K562 (cell line): ENCODE measurements around the gene SLC30A1. TPM values are rescaled to one million over a fixed set of nuclear protein-coding genes. Genes with fewer than 3 reads are reported as not detected.
A peak's percentile ranks its signal among the peaks of the same experiment; 100 is the strongest.

Experiments
- ATF1 ChIP-seq, 2 experiments: fragments of 450-650 bp in 1 of 2; IDR thresholded peaks; 2 replicates each; pipeline ENCODE4 v1.6.1; 2016; ENCODE audit warnings: missing compliant biosample characterization in 1 of 2, missing genetic modification characterization in 1 of 2
- CHAMP1 ChIP-seq: fragments of 450-650 bp; IDR thresholded peaks from 2 replicates; pipeline ENCODE4 v1.6.1; 2016; ENCODE audit warnings: mild to moderate bottlenecking
- E4F1 ChIP-seq: fragments of 250-450 bp; sonication (Bioruptor Pico); IDR thresholded peaks from 2 replicates; pipeline ENCODE4 v1.5.0; 2021; ENCODE audit warnings: mild to moderate bottlenecking, borderline replicate concordance
- FOXM1 ChIP-seq, 2 experiments: fragments of 450-650 bp in 1 of 2; sonication (generic) in 1 of 2; formaldehyde crosslinking in 1 of 2; IDR thresholded peaks; 2 replicates each; pipeline versions ENCODE4 v1.6.1 to v1.9.0; 2017 to 2022; ENCODE audit warnings: low read depth in 2 of 2, mild to moderate bottlenecking in 2 of 2, missing genetic modification reagents in 1 of 2, moderate library complexity in 1 of 2
- GTF2A2 ChIP-seq: IDR thresholded peaks from 2 replicates; pipeline ENCODE4 v1.6.1; 2016; ENCODE audit warnings: mild to moderate bottlenecking, missing genetic modification characterization, missing compliant biosample characterization
- HNRNPK ChIP-seq: fragments of 200-400 bp; formaldehyde crosslinking; IDR thresholded peaks from one replicate; pipeline ENCODE4 v1.6.1; 2018; ENCODE audit warnings: mild to moderate bottlenecking, low read depth, low read length; ENCODE audit not compliant: poor library complexity, severe bottlenecking
- HNRNPL ChIP-seq: fragments of 200-400 bp; formaldehyde crosslinking; IDR thresholded peaks from 2 replicates; pipeline ENCODE4 v1.6.1; 2017; ENCODE audit warnings: low read depth, mild to moderate bottlenecking, low read length
- ID3 ChIP-seq, 2 experiments: fragments of 250-450 bp in 1 of 2; fragments of 450-650 bp in 1 of 2; sonication (Bioruptor Pico) in 1 of 2; IDR thresholded peaks; 2 replicates each; pipeline versions ENCODE4 v1.6.1 to v1.8.0; 2016 to 2021; ENCODE audit warnings: mild to moderate bottlenecking in 2 of 2, moderate library complexity in 2 of 2, missing compliant biosample characterization in 1 of 2, missing genetic modification characterization in 1 of 2
- IRF9 ChIP-seq: fragments of 450-650 bp; IDR thresholded peaks from 2 replicates; pipeline ENCODE4 v1.6.1; 2016; ENCODE audit warnings: missing biosample characterization, missing genetic modification characterization
- KDM1A ChIP-seq, 2 experiments: fragments of 450-650 bp; IDR thresholded peaks; 2 replicates each; pipeline ENCODE4 v1.6.1; 2016; ENCODE audit warnings: mild to moderate bottlenecking in 2 of 2
- MBD2 ChIP-seq: sonication (generic); IDR thresholded peaks from 2 replicates; pipeline ENCODE4 v1.6.1; 2016; ENCODE audit warnings: low read depth, borderline replicate concordance
- MCM5 ChIP-seq: fragments of 450-650 bp; IDR thresholded peaks from 2 replicates; pipeline ENCODE4 v1.6.1; 2016; ENCODE audit warnings: low read depth
- NBN ChIP-seq: fragments of 450-650 bp; IDR thresholded peaks from 2 replicates; pipeline ENCODE4 v1.6.1; 2016; ENCODE audit warnings: low read depth, mild to moderate bottlenecking
- NFE2 ChIP-seq: IDR thresholded peaks from 2 replicates; pipeline ENCODE4 v1.6.1; 2014; ENCODE audit warnings: antibody characterized with exemption, low read depth
- NFIC ChIP-seq: fragments of 450-650 bp; IDR thresholded peaks from 2 replicates; pipeline ENCODE4 v1.6.1; 2017; ENCODE audit warnings: mild to moderate bottlenecking, inconsistent platforms
- NFXL1 ChIP-seq: fragments of 450-650 bp; formaldehyde crosslinking; IDR thresholded peaks from 2 replicates; pipeline ENCODE4 v1.4.0; 2021; ENCODE audit warnings: mild to moderate bottlenecking
- POLR3G ChIP-seq: IDR thresholded peaks from 2 replicates; pipeline ENCODE4 v1.6.1; 2011; ENCODE audit not compliant: insufficient read length, insufficient replicate concordance; ENCODE audit errors: extremely low read depth
- RFX1 ChIP-seq: fragments of 450-650 bp; IDR thresholded peaks from 2 replicates; pipeline ENCODE4 v1.6.1; 2016; ENCODE audit warnings: mild to moderate bottlenecking, moderate library complexity
- SMARCB1 ChIP-seq: IDR thresholded peaks from 2 replicates; pipeline ENCODE4 v1.6.1; 2011; ENCODE audit warnings: improper control_type of control experiment, low read depth; ENCODE audit not compliant: insufficient read length
- TAF9B ChIP-seq: fragments of 450-650 bp; IDR thresholded peaks from 2 replicates; pipeline ENCODE4 v1.6.1; 2018; ENCODE audit warnings: mild to moderate bottlenecking; ENCODE audit not compliant: partially characterized antibody
- ZNF280B ChIP-seq: fragments of 250-450 bp; sonication (Bioruptor Pico); IDR thresholded peaks from 2 replicates; pipeline ENCODE4 v1.5.1; 2021; ENCODE audit warnings: mild to moderate bottlenecking
- ZNF311 ChIP-seq: fragments of 250-450 bp; sonication (Bioruptor Pico); IDR thresholded peaks from 2 replicates; pipeline ENCODE4 v1.4.0; 2020; ENCODE audit warnings: mild to moderate bottlenecking, moderate library complexity
- polyA plus RNA-seq, 8 experiments: library from polyadenylated mRNA; depleted of rRNA in 4 of 8; stranded (reverse) in 5 of 8; unstranded in 3 of 8; fragments of >200 nt; fragmentation: Nextera tagmentation in 2 of 8; fragmentation: Illumina TruSeq in 1 of 8; extraction: Ambion mirVana in 2 of 8; extraction: Trizol in 1 of 8; gene quantifications; 2 replicates each; pipeline versions ENCODE4 v1.2.1 to v1.2.3, GENCODE V29; 2011 to 2014; ENCODE audit warnings: inconsistent platforms in 1 of 8, missing spikeins in 1 of 8
- total RNA-seq, 7 experiments: library from RNA; depleted of rRNA in 6 of 7; stranded (reverse); fragments of >200 nt in 6 of 7; fragmentation: Illumina TruSeq in 2 of 7; extraction: Trizol in 2 of 7; gene quantifications; 2 replicates each; pipeline versions ENCODE4 v1.2.1 to v1.2.3, GENCODE V29; 2011 to 2021; ENCODE audit warnings: low replicate concordance in 1 of 7

The SLC30A1 gene
- total and polyA plus RNA-seq, 9 of the 15 experiments (the other 6 are each of a cell fraction or from before 2014, with no cell fraction given), result 4.1 to 14.4 (median 6.6) TPM

GRCh38 chr1:211613951-211614350 lies 35.0 kb upstream of the SLC30A1 start (continued):
- no peak for TF ChIP-seq E4F1 (CRISPR knock-in tag)
- TF ChIP-seq POLR3G, result no peak
- TF ChIP-seq ATF1 (CRISPR knock-in tag; IDR thresholded peaks at IDR 0.05), result no peak
- TF ChIP-seq ATF1 (tag; IDR thresholded peaks at IDR 0.05), result no peak
- no peak for TF ChIP-seq TAF9B
- no peak for TF ChIP-seq CHAMP1
- no peak for TF ChIP-seq HNRNPL
- no peak for TF ChIP-seq NFXL1 (CRISPR knock-in tag)
- no peak for TF ChIP-seq NBN
- peak; percentile 8 for TF ChIP-seq SMARCB1
- no peak for TF ChIP-seq ID3 (CRISPR knock-in tag; IDR thresholded peaks at IDR 0.05)
- TF ChIP-seq ID3 (tag; IDR thresholded peaks at IDR 0.05), result no peak
- TF ChIP-seq GTF2A2 (tag), result no peak
- peak; percentile 77 for TF ChIP-seq NFE2
- no peak for TF ChIP-seq ZNF311 (CRISPR knock-in tag)
- peak; percentile 45; the same call in 1 of the 2 replicates for TF ChIP-seq FOXM1 (IDR thresholded peaks at IDR 0.05; ENCODE audit: low read depth)
- no peak for TF ChIP-seq FOXM1 (CRISPR knock-in tag; IDR thresholded peaks at IDR 0.05; ENCODE audit: low read depth)
- no peak for TF ChIP-seq HNRNPK
- TF ChIP-seq NFIC, result peak; percentile 74; the same call in 1 of the 2 replicates
- no peak for TF ChIP-seq IRF9
- peak; percentile 99 for TF ChIP-seq KDM1A (IDR thresholded peaks at IDR 0.05)
- no peak for TF ChIP-seq MCM5
- no peak for TF ChIP-seq MBD2
- no peak for TF ChIP-seq RFX1
- no peak for TF ChIP-seq ZNF280B (CRISPR knock-in tag)
